ENCODE results near the gene SENP6.

Gene SENP6

DNA sequence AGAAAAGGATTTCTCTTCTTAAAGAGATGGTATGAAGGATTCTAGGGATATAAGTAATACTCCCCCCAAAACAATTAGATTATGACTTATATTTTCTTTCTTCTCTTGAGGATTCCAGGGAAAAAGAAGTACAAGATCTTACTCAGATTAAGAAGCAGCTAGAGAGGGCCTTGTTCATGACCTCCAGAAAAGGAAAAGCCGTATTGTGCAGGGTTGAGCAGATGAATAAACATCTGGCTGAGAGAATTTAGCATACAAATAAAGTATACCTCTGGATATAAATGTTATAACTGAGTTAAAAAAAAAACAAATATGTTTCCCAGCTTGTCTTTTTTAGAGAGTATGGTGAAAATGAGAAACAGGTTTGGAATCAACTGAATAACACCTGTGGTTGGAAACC, 158.6 kb downstream of the SENP6 start:
- POLR2A ChIA-PET, result no interaction called here

DNA sequence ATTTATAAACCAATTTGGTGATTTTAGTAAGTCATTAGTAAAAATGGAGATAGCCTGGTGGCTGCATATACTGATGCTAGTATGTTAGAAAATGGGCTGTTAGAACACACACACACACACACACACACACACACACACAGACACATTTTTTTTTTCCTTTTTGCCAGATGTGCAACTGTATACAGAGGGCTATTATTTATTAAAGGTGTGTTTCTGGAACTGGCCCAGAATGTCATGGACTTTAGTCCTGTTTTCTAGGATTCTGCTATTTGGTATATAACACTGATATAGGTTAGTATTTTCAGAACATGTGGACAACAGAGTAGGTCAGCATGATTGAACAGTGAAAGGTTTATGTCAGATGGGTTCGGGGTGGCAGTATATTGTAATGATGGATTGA, 159.8 kb downstream of the SENP6 start:
- POLR2A ChIA-PET, result no interaction called here
- no peak for DNase-seq (ENCODE audit: extremely low spot score)
- CTCF ChIA-PET, result interaction anchor here (0.7 kb wide), 2 partner anchors 8 to 107 kb away, joined by 4 read pairs; no protein-coding TSS in a partner anchor
- no peak for TF ChIP-seq BHLHE40 (IDR thresholded peaks at IDR 0.05; ENCODE audit: borderline replicate concordance)
- no peak for TF ChIP-seq FOXA1 (IDR thresholded peaks at IDR 0.05)

More for the DNA sequence above, 158.6 kb downstream of the SENP6 start:
- no peak for DNase-seq (ENCODE audit: extremely low spot score)
- CTCF ChIA-PET, result no interaction called here
- no peak for TF ChIP-seq CTBP1 (IDR thresholded peaks at IDR 0.05; ENCODE audit: borderline replicate concordance)
- no peak for TF ChIP-seq L3MBTL2 (conservative IDR thresholded peaks at IDR 0.05)
- no peak for TF ChIP-seq NFRKB (IDR thresholded peaks at IDR 0.05)
- TF ChIP-seq LEF1 (IDR thresholded peaks at IDR 0.05; ENCODE audit: borderline replicate concordance), result no peak
- no peak for TF ChIP-seq TARDBP (IDR thresholded peaks at IDR 0.05)
- TF ChIP-seq FOXM1 (IDR thresholded peaks at IDR 0.05; ENCODE audit: borderline replicate concordance), result no peak
- TF ChIP-seq SP1 (IDR thresholded peaks at IDR 0.05), result no peak

DNA sequence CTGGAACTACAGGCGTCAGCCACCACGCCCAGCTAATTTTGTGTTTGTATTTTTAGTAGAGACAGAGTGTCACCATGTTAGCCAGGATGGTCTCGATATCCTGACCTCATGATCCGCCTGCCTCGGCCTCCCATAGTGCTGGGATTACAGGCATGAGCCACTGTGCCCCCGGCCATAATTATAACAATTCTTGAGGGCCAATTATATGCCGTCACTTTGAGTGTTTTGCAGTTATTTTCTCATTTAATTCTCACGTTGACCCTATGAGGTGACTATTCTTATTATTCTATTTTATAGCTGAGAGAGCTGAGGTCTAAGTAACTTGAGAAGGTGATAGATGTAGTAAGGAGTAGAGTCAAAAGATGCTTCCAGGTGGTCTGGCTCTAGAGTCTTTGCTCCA, 160.4 kb downstream of the SENP6 start:
- ChIA-PET CTCF (no interaction called here), POLR2A (no interaction called here)
- no peak for DNase-seq (ENCODE audit: extremely low spot score)
- TF ChIP-seq SUZ12 (IDR thresholded peaks at IDR 0.05) (no peak), CTBP1 (IDR thresholded peaks at IDR 0.05; ENCODE audit: borderline replicate concordance) (no peak), FOXA1 (IDR thresholded peaks at IDR 0.05) (no peak)

DNA sequence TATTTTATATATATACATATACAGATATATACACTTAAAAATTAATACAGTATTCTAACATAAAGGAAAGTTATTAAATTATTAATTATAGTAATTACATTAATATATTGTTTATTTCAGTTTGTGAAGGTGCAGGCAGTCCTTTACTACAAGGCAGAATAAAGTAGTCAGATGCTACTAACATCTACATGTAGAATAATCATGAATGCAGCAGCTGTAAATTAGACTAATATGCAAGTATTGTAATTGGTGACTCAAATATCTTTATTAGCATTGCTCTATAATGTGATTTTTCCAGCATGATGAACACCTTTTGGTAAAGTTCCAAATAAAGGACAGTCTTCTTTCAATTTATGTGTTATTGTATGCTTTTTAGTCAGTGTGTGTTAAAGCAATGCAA, 164.7 kb downstream of the SENP6 start:
- TF ChIP-seq SP1 (IDR thresholded peaks at IDR 0.05), result no peak
- no peak for TF ChIP-seq FOXK2 (IDR thresholded peaks at IDR 0.05)
- no peak for TF ChIP-seq L3MBTL2 (conservative IDR thresholded peaks at IDR 0.05)
- TF ChIP-seq ELF4 (IDR thresholded peaks at IDR 0.05), result no peak
- TF ChIP-seq, protein P1, sequence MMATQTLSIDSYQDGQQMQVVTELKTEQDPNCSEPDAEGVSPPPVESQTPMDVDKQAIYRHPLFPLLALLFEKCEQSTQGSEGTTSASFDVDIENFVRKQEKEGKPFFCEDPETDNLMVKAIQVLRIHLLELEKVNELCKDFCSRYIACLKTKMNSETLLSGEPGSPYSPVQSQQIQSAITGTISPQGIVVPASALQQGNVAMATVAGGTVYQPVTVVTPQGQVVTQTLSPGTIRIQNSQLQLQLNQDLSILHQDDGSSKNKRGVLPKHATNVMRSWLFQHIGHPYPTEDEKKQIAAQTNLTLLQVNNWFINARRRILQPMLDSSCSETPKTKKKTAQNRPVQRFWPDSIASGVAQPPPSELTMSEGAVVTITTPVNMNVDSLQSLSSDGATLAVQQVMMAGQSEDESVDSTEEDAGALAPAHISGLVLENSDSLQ (IDR thresholded peaks at IDR 0.05), result no peak
- TF ChIP-seq LEF1 (IDR thresholded peaks at IDR 0.05; ENCODE audit: borderline replicate concordance), result no peak
- no peak for TF ChIP-seq FOXA1 (IDR thresholded peaks at IDR 0.05)
- no peak for TF ChIP-seq CTBP1 (IDR thresholded peaks at IDR 0.05; ENCODE audit: borderline replicate concordance)
- no peak for TF ChIP-seq SUZ12 (IDR thresholded peaks at IDR 0.05)
- TF ChIP-seq NFRKB (IDR thresholded peaks at IDR 0.05), result no peak
- TF ChIP-seq HDGF (IDR thresholded peaks at IDR 0.05; ENCODE audit: borderline replicate concordance), result no peak
- TF ChIP-seq ARNT (IDR thresholded peaks at IDR 0.05), result no peak
- TF ChIP-seq FOXM1 (IDR thresholded peaks at IDR 0.05; ENCODE audit: borderline replicate concordance), result no peak
- TF ChIP-seq ZNF384 (IDR thresholded peaks at IDR 0.05), result no peak
- no peak for TF ChIP-seq BHLHE40 (IDR thresholded peaks at IDR 0.05; ENCODE audit: borderline replicate concordance)
- ChIA-PET POLR2A (no interaction called here), CTCF (interaction anchor here (0.6 kb wide), 1 partner anchor 11 kb away, joined by 3 read pairs; no protein-coding TSS in a partner anchor)
- DNase-seq (ENCODE audit: extremely low spot score), result no peak

Data from HEK293T (cell line).